ACHN (cell line): ENCODE results near the gene SSB.
"Not testable (repeated sequence)": the region's sequence is repeated elsewhere in the genome, so short reads cannot be mapped to it uniquely, and the experiment has no call there.

ENCODE experiments used
- DNase-seq: peaks from one replicate; pipeline ENCODE4 v3.0.0-alpha.2; 2015
- in situ Hi-C: cut with HindIII; loops from 2 replicates; pipeline ENCODE4 v1.10.0; 2017; ENCODE audit warnings: low sequenced_read_pairs, low pct_ligation_motif_present, low pct_unique_long_range_greater_than_20kb

The SSB gene

GRCh38 chr2:169798718-169799592 is at the start of gene SSB:
Gene SSB (plus strand): TSS chr2:169798871. CDS start chr2:169800961, 2,090 bp downstream.
- in situ Hi-C loops: no loop called here
- DNase-seq: peak; percentile 96

- in situ Hi-C loops: no loop called here
- no peak for DNase-seq
Measured at GRCh38 chr2:169752752-169753151, 45.9 kb upstream of the SSB start.

GRCh38 chr2:169755083-169755870 is 43.4 kb upstream of the SSB start:
- in situ Hi-C loops: no loop called here
- DNase-seq: no peak

- in situ Hi-C loops: no loop called here
Measured at GRCh38 chr2:169756342-169756741, 42.3 kb upstream of the SSB start.

GRCh38 chr2:169757356-169757755 is 41.3 kb upstream of the SSB start:
- in situ Hi-C loops: no loop called here
- DNase-seq: no peak

More at GRCh38 chr2:169756342-169756741, 42.3 kb upstream of the SSB start:
- no peak for DNase-seq

DNA sequence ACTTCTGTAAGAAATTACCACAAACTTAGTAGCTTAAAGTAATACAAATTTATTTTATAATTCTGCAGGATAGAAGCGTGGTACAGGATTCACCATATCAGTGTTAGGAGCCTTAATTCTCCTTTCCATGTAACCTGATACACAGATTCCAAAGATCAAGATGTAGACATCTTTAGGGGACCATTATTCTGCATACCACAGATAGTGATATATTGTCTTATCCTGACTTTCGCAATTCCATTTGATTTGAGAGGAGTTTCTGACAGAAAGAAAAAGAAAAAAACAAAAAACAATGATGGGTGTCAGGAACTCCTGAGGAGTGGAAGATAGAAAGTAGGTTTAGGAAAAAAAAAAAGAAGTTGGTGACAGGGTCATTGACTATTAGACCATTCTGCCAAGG is 40.9 kb upstream of the SSB start:
- in situ Hi-C loops: no loop called here
- DNase-seq: no peak

GRCh38 chr2:169759987-169760386 is 38.7 kb upstream of the SSB start:
- in situ Hi-C loops: no loop called here
- no peak for DNase-seq

GRCh38 chr2:169760798-169761197 is 37.9 kb upstream of the SSB start:
- in situ Hi-C loops, DNase-seq: not testable (repeated sequence)

DNA sequence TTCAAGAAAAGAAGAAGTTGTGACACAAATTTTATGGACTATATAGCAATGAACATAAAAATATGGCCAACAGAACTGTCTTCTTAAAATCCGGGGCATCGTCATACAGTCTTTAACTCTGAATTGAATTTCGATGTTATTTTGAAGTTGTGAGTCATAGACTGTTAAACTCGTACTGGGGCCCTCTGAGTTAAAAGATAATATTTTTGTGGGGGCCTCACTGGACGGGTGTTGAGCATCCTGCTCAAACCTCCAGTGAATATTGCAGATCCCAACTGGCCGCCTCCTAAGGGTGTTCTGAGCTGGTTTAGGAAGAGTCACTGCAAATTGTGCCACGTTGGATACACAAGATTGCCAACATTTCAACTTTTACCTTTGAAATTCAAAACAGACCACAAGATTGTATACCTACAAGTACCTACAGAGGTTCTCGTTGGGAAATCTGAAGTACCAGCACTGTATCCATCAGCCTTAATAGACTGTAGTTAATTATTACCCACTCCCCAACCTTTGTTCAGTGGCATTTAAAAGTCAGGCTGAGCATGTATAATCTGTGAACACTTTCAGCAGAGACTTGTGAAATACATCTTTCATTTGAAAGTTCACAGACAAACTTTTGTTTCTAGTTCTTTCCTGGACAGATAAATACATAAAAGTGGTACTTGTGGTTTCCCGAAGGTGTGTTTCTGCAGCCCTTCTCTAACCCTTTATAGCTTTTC is 37.3 kb upstream of the SSB start:
- no peak for DNase-seq
- in situ Hi-C loops: no loop called here

GRCh38 chr2:169761970-169762292 is 36.7 kb upstream of the SSB start:
- in situ Hi-C loops: no loop called here
- no peak for DNase-seq

DNA sequence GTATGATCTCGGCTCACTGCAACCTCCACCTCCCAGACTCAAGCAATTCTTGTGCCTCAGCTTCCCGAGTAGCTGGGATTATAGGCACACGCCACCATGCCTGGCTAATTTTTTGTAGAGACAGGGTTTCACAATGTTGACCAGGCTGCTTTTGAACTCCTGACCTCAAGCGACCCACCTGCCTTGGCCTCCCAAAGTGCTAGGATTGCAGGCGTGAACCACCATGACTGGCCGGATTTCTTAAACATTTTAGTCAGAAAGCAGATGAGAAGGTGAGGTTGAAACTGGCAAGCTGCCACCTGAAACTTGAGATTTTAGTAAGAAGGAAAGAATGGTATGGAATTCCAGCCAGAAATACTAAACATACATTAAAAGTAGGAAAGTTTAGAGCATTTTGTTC is 33.1 kb upstream of the SSB start:
- in situ Hi-C loops: no loop called here
- no peak for DNase-seq

DNA sequence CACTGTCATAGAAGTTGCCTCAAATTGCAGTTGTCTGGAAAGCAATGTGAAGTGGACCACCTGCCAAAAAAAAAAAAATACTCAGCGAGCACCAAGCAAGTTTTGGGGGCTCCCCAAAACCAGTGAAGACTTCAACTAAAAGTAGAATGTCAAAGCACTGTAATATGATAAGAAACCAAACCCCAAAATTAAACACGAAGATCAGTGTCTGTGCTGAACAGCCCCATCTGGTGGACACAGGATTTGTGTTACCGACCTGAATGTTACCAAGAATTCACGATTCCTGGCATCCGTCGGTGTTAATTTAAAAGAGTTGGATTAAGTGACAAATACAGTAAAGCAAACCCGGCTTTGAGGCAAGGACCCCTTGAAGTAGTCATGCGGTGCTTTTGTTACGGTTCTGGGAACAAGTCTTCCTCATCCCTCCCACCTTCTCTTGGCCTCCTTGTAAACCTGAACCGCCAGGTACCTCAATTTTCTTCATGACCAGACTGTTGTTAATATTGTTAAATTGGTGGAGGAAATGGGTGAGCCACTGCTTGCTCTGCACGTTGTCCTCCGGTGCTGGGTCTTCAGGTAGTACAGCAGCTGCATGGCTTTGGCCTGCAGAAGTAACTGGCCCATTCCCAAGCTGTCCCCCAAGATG is 31.3 kb upstream of the SSB start:
- peak; percentile 55 for DNase-seq
- in situ Hi-C loops: no loop called here

DNA sequence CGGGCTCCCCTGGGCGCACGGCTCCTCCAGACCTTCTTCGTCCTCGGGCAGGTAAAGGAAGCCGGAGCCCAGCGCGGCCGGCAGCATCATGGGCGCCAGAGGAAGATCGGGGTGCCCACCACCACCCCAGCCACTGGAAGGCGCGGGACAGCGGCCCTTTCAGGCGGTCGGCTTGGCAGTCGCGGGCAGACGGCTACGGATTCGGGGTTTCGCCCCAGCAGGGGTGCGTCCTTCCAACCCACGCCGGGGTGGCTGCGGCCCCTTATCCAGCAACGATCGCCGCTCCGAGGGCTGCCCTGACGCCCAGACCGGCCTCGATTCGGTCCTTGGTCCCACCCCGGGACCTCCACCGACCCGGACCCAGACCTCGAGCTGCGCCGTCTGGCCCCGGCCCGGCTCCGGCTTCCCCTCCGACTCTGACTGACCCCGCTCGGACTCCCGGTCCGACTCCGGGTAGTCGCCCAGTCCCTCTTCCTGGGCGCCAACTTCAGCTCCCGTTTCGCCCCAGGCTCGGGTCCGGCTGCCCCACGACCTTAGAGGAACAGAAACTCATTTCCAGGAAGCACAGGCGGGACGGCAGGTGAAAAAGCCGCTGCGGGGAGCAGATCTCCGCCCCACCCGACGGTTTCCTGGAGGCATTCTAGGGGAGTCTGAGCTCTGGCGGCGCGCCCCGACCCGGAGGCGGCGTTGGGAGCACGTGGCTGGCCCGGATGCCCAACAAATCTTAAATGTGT is 30.2 kb upstream of the SSB start:
- in situ Hi-C loops: no loop called here
- DNase-seq: no peak

DNA sequence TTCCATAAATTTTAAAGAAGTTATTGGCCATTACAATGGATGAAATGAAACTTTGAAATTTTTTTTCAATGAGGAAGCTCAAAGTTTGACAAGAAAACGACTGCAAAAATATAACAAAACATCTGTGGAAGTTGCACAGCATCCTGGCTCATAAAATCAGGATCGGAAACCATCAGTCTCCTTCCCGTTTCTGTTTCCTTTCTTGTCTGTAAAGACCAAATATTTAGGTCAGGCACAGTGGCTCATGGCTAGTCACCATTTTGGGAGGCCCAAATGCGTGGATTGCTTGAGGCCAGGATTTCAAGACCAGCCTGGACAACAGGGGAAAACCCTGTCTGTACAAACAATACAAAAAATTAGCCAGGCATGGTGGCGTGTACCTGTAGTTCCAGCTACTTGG is 27.6 kb upstream of the SSB start:
- in situ Hi-C loops: no loop called here
- DNase-seq: no peak

DNA sequence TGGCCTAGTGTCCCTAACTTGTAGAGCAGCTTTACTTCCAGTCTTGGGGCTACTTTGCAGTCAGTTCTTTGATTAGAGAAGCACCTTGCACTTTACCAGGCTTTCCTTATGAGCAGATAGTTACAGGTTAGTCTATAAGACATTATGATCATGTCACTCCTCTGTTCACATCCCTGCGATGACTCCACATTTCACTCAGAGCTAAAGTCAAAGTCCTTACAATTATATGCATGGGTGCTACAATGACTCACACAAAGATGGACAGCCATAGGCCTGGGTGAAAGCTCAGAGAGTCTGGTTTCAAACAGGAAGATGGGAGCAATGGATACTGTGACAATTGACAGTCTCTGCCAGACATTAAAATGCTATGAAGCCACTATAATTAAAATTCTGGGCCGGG is 27.1 kb upstream of the SSB start:
- in situ Hi-C loops: no loop called here
- DNase-seq: no peak

DNA sequence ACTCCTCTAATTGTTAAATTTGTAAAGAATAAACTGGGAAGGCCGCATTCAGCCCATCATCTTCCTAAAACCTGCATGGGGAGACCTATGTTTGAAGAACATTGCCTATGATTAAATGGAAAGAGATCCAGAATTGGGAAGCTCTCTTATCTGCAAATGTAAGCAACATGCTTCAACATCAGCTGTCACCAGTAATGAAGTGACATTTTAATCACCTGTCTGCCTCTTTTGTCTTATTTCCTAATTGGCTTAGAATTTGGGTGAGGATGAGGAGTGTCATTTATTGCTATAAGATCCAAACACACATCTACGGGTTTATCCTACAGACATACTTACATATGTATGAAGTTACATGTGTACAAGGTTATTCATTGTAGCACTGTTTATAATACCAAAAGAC is 26.0 kb upstream of the SSB start:
- DNase-seq: no peak
- in situ Hi-C loops: no loop called here

DNA sequence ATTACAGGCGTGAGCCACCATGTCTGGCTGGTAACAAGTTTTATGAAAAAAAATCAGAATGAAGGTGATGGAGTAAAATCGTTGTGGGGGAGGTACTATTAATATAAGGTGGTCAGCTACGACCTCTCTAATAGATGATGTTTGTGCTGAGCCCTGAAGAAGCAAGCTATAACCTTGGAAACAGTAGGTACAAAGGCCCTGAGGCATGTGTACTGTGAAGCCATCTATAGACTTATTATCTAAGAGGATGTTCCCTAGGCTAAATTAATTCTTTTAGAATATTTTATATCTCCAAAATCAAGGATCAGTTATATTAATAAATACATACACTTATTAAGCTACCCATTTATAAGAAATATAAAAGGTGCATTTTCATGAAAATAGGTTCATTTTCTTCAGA is 23.3 kb upstream of the SSB start:
- DNase-seq: no peak
- in situ Hi-C loops: no loop called here

- in situ Hi-C loops: no loop called here
- DNase-seq: no peak
Measured at GRCh38 chr2:169775765-169776164, 22.9 kb upstream of the SSB start.
